HepG2 (cell line): ENCODE results near the gene ACSS2.

Experiments used
- EZH2 ChIP-seq: conservative IDR thresholded peaks from 2 replicates; pipeline ENCODE4 v1.6.1; 2012; ENCODE audit warnings: mild to moderate bottlenecking, low read depth, low read length, moderate library complexity
- SP1 ChIP-seq, 2 experiments: fragments of 450-650 bp in 1 of 2; sonication (generic) in 1 of 2; formaldehyde crosslinking in 1 of 2; IDR thresholded peaks; 2 replicates each; pipeline versions ENCODE4 v1.4.0 to v1.6.1; 2016 to 2020; ENCODE audit warnings: missing genetic modification reagents in 1 of 2

GRCh38 chr20:34931771-34932170 lies 55.4 kb downstream of the ACSS2 start:
- TF ChIP-seq EZH2 (no peak), SP1 (IDR thresholded peaks at IDR 0.05) (no peak), SP1 (CRISPR knock-in tag; IDR thresholded peaks at IDR 0.05) (no peak)
